ENCODE results near the gene CRB1. TPM values are rescaled to one million over a fixed set of nuclear protein-coding genes. Genes with fewer than 3 reads are reported as not detected.

CRB1 gene
- total and polyA plus RNA-seq, 9 of the 15 experiments (the other 6 are each of a cell fraction or from before 2014, with no cell fraction given), result 0.04 to 0.10 TPM; not detected in 7

DNA sequence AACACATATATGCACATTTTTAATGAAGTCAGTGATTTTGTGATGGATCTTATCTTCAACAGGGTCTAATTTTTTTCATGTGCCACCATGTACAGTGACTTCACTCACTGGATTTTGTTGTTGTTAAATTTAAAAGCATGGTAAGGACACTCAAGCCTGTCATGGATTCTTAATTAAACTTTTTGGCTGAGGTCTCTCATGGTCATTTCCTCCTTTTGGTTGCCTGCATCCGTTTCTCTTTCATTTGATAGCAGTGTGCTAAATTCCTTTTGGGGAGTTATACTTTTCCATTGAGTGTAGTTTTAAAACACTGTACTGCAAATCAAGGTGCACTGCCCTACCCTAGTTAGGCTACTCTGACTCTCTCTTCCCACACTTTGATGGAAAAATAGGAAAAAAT lies 13.2 kb upstream of the CRB1 start:
- in situ Hi-C loops (cut with MboI), result no loop called here
- H3K27me3 ChIP-seq (ENCODE audit: control insufficient read depth in 2 of 2, insufficient read depth in 2 of 2, low read length in 2 of 2), result no peaks in the 10 kb centered on the region
- no peaks in the 10 kb centered on the region for H3K4me1 ChIP-seq (replicated peaks in 1 of 2; ENCODE audit: control insufficient read depth in 2 of 2, insufficient read depth in 2 of 2, low read length in 2 of 2)
- H3K9ac ChIP-seq (ENCODE audit: insufficient read depth in 1 of 2, low read depth in 2 of 2, low read length in 2 of 2), result no peak overlapping the region
- H2AFZ ChIP-seq (ENCODE audit: low read depth, low read length), result no peak overlapping the region
- no peak for FAIRE-seq
- H3K36me3 ChIP-seq (ENCODE audit: control insufficient read depth, insufficient read depth, low read length), result no peaks in the 10 kb centered on the region
- no peaks in the 10 kb centered on the region for H4K20me1 ChIP-seq (replicated peaks; ENCODE audit: control insufficient read depth, insufficient read depth, low read length)
- no peaks in the 10 kb centered on the region for H3K9me1 ChIP-seq (ENCODE audit: control insufficient read depth, insufficient read depth, low read length)
- no peak overlapping the region for H3K4me3 ChIP-seq
- no peaks in the 10 kb centered on the region for H3K79me2 ChIP-seq (ENCODE audit: control insufficient read depth, insufficient read depth, low read length)
- CTCF ChIA-PET (ENCODE audit: low intra/inter-chr PET ratio), result no interaction called here
- H3K4me2 ChIP-seq (ENCODE audit: insufficient read depth, low read length), result no peak overlapping the region
- no peak for ATAC-seq
- WGBS (ENCODE audit: insufficient coverage, low coverage, missing lambda C conversion rate), result 5% methylated on average over 1 of the region's 1 CpG
- POLR2A ChIA-PET, result no interaction called here
- no peaks in the 10 kb centered on the region for H3K9me3 ChIP-seq (replicated peaks; ENCODE audit: control insufficient read depth, insufficient read depth, low read depth, low read length)
- DNase-seq (ENCODE audit: extremely low read depth in 1 of 4, low spot score in 3 of 4), result no peak
- intact Hi-C loops (cut with micrococcal nuclease), result no loop called here
- no peak overlapping the region for H3K27ac ChIP-seq (ENCODE audit: extremely low read depth, low read depth, low read length)
- no TSS peak for BruUV-seq (replicated peaks)
- TF ChIP-seq, protein P1, sequence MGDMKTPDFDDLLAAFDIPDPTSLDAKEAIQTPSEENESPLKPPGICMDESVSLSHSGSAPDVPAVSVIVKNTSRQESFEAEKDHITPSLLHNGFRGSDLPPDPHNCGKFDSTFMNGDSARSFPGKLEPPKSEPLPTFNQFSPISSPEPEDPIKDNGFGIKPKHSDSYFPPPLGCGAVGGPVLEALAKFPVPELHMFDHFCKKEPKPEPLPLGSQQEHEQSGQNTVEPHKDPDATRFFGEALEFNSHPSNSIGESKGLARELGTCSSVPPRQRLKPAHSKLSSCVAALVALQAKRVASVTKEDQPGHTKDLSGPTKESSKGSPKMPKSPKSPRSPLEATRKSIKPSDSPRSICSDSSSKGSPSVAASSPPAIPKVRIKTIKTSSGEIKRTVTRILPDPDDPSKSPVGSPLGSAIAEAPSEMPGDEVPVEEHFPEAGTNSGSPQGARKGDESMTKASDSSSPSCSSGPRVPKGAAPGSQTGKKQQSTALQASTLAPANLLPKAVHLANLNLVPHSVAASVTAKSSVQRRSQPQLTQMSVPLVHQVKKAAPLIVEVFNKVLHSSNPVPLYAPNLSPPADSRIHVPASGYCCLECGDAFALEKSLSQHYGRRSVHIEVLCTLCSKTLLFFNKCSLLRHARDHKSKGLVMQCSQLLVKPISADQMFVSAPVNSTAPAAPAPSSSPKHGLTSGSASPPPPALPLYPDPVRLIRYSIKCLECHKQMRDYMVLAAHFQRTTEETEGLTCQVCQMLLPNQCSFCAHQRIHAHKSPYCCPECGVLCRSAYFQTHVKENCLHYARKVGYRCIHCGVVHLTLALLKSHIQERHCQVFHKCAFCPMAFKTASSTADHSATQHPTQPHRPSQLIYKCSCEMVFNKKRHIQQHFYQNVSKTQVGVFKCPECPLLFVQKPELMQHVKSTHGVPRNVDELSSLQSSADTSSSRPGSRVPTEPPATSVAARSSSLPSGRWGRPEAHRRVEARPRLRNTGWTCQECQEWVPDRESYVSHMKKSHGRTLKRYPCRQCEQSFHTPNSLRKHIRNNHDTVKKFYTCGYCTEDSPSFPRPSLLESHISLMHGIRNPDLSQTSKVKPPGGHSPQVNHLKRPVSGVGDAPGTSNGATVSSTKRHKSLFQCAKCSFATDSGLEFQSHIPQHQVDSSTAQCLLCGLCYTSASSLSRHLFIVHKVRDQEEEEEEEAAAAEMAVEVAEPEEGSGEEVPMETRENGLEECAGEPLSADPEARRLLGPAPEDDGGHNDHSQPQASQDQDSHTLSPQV (IDR thresholded peaks at IDR 0.05), result no peak
- TF ChIP-seq HNRNPH1 (optimal IDR thresholded peaks at IDR 0.05; ENCODE audit: low read depth, low read length) (no peak), ZNF316 (IDR thresholded peaks at IDR 0.05) (no peak), ZC3H4 (CRISPR knock-in tag; IDR thresholded peaks at IDR 0.05; ENCODE audit: borderline replicate concordance) (no peak), FIP1L1 (IDR thresholded peaks at IDR 0.05; ENCODE audit: low read depth, low read length, poor library complexity, severe bottlenecking) (no peak), SRSF7 (optimal IDR thresholded peaks at IDR 0.05; ENCODE audit: low read depth, low read length) (no peak), PML (IDR thresholded peaks at IDR 0.05; ENCODE audit: low read length) (no peak), ADNP (tag; IDR thresholded peaks at IDR 0.05) (no peak), TAF15 (IDR thresholded peaks at IDR 0.05; ENCODE audit: low read depth, low read length) (no peak)
- TF ChIP-seq, protein P2, sequence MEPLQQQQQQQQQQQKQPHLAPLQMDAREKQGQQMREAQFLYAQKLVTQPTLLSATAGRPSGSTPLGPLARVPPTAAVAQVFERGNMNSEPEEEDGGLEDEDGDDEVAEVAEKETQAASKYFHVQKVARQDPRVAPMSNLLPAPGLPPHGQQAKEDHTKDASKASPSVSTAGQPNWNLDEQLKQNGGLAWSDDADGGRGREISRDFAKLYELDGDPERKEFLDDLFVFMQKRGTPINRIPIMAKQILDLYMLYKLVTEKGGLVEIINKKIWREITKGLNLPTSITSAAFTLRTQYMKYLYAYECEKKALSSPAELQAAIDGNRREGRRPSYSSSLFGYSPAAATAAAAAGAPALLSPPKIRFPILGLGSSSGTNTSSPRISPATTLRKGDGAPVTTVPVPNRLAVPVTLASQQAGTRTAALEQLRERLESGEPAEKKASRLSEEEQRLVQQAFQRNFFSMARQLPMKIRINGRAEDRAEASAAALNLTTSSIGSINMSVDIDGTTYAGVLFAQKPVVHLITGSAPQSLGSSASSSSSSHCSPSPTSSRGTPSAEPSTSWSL (CRISPR knock-in tag; IDR thresholded peaks at IDR 0.05; ENCODE audit: borderline replicate concordance), result no peak
